ENCODE results near the gene CNGA2.

Gene CNGA2

DNA sequence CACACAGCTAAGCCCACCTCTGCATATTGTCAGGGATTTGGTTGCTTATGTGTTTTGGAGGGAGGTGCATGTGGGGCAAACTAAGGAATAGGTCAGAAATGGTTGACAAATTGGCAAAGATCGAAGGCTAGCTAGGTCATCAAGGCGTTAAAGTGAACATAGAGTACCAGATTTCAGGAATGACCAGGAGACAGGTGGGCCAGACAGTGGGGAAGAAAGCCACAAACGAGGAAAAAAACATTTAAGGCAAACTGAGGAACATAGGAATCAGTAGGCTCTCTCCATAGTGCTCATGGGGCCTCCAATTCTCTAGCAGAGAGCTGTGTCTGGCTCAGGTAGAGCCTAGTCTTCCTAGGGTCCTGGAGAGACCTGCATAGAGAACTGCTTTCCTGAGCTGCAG is 57.4 kb downstream of the CNGA2 start:
- no peak overlapping the region for H3K27ac ChIP-seq
- no peak for DNase-seq (ENCODE audit: low read depth, low spot score)

DNA sequence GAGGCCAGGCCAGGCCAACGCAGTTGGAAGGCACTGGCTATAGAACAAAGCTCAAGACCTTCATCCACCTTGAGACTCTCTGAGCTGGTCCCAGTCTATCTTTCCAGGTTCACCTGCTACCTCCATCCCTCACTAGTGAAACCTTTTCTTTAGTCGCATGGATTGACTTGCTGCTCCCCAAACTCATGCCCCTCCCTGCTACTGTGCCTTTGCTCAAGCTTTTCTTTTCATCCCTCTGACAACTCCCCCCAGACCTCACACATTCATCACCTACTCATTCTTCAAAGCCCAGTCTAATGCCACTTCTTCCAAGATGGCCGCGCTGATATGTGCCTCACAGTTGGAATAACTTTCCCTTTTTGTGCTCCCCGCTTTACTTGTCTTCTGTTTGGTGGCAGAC is 58.0 kb downstream of the CNGA2 start:
- H3K27ac ChIP-seq, result no peak overlapping the region
- no peak for DNase-seq (ENCODE audit: low read depth, low spot score)

DNA sequence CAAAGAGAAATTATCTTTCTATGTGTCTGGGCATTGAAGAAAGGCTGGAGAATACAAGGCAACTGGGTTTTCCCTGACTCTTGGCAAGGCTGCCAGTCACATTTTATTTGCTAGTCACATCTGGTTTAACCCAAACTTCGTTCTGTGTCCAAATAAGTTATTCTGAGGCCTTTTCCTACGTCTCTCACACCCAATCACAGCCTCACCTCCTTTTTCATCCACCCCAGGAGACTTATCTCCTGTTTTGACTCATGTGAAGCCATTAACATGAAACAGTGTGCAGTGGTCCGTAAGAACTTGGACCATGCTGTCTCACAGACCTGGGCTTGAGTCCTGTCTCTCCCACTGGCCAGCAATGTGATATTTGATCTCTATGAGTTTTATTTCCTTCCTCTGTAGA is 59.3 kb downstream of the CNGA2 start:
- H3K27ac ChIP-seq, result no peak overlapping the region
- no peak for DNase-seq (ENCODE audit: low read depth, low spot score)

All from epithelial cell of prostate (primary cell).